Measurements from ENCODE around the gene CLINT1. TPM values are rescaled to one million over a fixed set of nuclear protein-coding genes. Genes with fewer than 3 reads are reported as not detected.
A peak's percentile ranks its signal among the peaks of the same experiment; 100 is the strongest.

The CLINT1 gene
- total RNA-seq, 1 donor from 2014 or later, result 62.3 TPM

GRCh38 chr5:157741131-157741530 is 117.8 kb downstream of the CLINT1 start:
- no peak overlapping the region for H3K27ac Mint-ChIP-seq (ENCODE audit: unreplicated experiment)
- peaks cover 11% of the 10 kb centered on the region for H3K36me3 Mint-ChIP-seq (ENCODE audit: unreplicated experiment)
- no peak for DNase-seq (ENCODE audit: extremely low spot score, unreplicated experiment)
- TF ChIP-seq CTCF (IDR thresholded peaks at IDR 0.05), result no peak
- H3K27me3 Mint-ChIP-seq (ENCODE audit: unreplicated experiment), result no peaks in the 10 kb centered on the region
- peaks cover 16% of the 10 kb centered on the region for H3K4me1 Mint-ChIP-seq (ENCODE audit: unreplicated experiment)
- H3K9me3 Mint-ChIP-seq (ENCODE audit: unreplicated experiment), result no peaks in the 10 kb centered on the region
- no peak overlapping the region for H3K4me3 Mint-ChIP-seq (ENCODE audit: unreplicated experiment)

- Mint-ChIP-seq H3K4me3 (ENCODE audit: unreplicated experiment) (no peak overlapping the region), H3K9me3 (ENCODE audit: unreplicated experiment) (no peaks in the 10 kb centered on the region)
These were observed 118.7 kb downstream of the CLINT1 start for GRCh38 chr5:157740229-157740610.

GRCh38 chr5:157739388-157740228 is 119.3 kb downstream of the CLINT1 start:
- Mint-ChIP-seq H3K4me1 (ENCODE audit: unreplicated experiment) (peaks cover 5% of the 10 kb centered on the region), H3K4me3 (ENCODE audit: unreplicated experiment) (no peak overlapping the region), H3K9me3 (ENCODE audit: unreplicated experiment) (no peaks in the 10 kb centered on the region), H3K36me3 (ENCODE audit: unreplicated experiment) (peaks cover 11% of the 10 kb centered on the region), H3K27me3 (ENCODE audit: unreplicated experiment) (no peaks in the 10 kb centered on the region), H3K27ac (ENCODE audit: unreplicated experiment) (no peak overlapping the region)
- no peak for TF ChIP-seq CTCF (IDR thresholded peaks at IDR 0.05)
- no peak for DNase-seq (ENCODE audit: extremely low spot score, unreplicated experiment)

More at GRCh38 chr5:157740229-157740610, 118.7 kb downstream of the CLINT1 start:
- H3K4me1 Mint-ChIP-seq (ENCODE audit: unreplicated experiment), result peaks cover 11% of the 10 kb centered on the region
- TF ChIP-seq CTCF (IDR thresholded peaks at IDR 0.05), result peak; percentile 54
- DNase-seq (ENCODE audit: extremely low spot score, unreplicated experiment), result no peak
- H3K27me3 Mint-ChIP-seq (ENCODE audit: unreplicated experiment), result no peaks in the 10 kb centered on the region
- no peak overlapping the region for H3K27ac Mint-ChIP-seq (ENCODE audit: unreplicated experiment)
- H3K36me3 Mint-ChIP-seq (ENCODE audit: unreplicated experiment), result peaks cover 11% of the 10 kb centered on the region

- Mint-ChIP-seq H3K27me3 (ENCODE audit: unreplicated experiment) (no peaks in the 10 kb centered on the region), H3K27ac (ENCODE audit: unreplicated experiment) (no peak overlapping the region), H3K4me1 (ENCODE audit: unreplicated experiment) (peaks cover 13% of the 10 kb centered on the region), H3K36me3 (ENCODE audit: unreplicated experiment) (peaks cover 14% of the 10 kb centered on the region), H3K4me3 (ENCODE audit: unreplicated experiment) (no peak overlapping the region), H3K9me3 (ENCODE audit: unreplicated experiment) (no peaks in the 10 kb centered on the region)
- no peak for TF ChIP-seq CTCF (IDR thresholded peaks at IDR 0.05)
- DNase-seq (ENCODE audit: extremely low spot score, unreplicated experiment), result no peak
These were observed 123.0 kb downstream of the CLINT1 start for GRCh38 chr5:157735991-157736390.

Other genes with a start within 250 kb of the CLINT1 start
- gene SOX30, start 206.7 kb downstream of the CLINT1 start, total RNA-seq, result not detected in 2 replicates
- gene C5orf52, start 187.6 kb downstream of the CLINT1 start, total RNA-seq, result not detected in 2 replicates
- 14.6 and 15.6 TPM in 2 replicates for gene THG1L, start 127.7 kb downstream of the CLINT1 start, total RNA-seq
- gene LSM11, start 115.4 kb downstream of the CLINT1 start, total RNA-seq, result 7.2 TPM in 2 replicates